HG02884 (cell line): ENCODE results near the gene LRP8.
"Not testable (repeated sequence)": the region's sequence is repeated elsewhere in the genome, so short reads cannot be mapped to it uniquely, and the experiment has no call there.

Source experiments
- ATAC-seq: cut with Tn5 transposase; IDR thresholded peaks from one replicate; pipeline ENCODE4 v1.9.1; 2021; ENCODE audit warnings: mild to moderate bottlenecking, moderate library complexity; ENCODE audit not compliant: unreplicated experiment

The LRP8 gene

GRCh38 chr1:53237638-53238037, 90.2 kb downstream of the LRP8 start:
- ATAC-seq = no peak

GRCh38 chr1:53220962-53221286, 106.9 kb downstream of the LRP8 start:
- ATAC-seq = no peak

GRCh38 chr1:53220171-53220961, 107.5 kb downstream of the LRP8 start, which contains the start of gene CZIB:
CZIB (minus strand) TSS chr1:53220634; CDS start chr1:53220575, 59 bp downstream.
- ATAC-seq = peak; percentile 91

- no peak for ATAC-seq
These were observed 108.2 kb downstream of the LRP8 start for GRCh38 chr1:53219711-53220110.

GRCh38 chr1:53218201-53218600, 109.7 kb downstream of the LRP8 start:
- no peak for ATAC-seq

GRCh38 chr1:53214376-53214940, 113.4 kb downstream of the LRP8 start:
- ATAC-seq = no peak

GRCh38 chr1:53210954-53211353, 116.9 kb downstream of the LRP8 start:
- ATAC-seq = no peak

GRCh38 chr1:53210352-53210751, 117.5 kb downstream of the LRP8 start:
- no peak for ATAC-seq

- no peak for ATAC-seq
These were observed 120.1 kb downstream of the LRP8 start for GRCh38 chr1:53207726-53208125.

GRCh38 chr1:53206735-53207379, 121.0 kb downstream of the LRP8 start:
- ATAC-seq = no peak

GRCh38 chr1:53206083-53206685, 121.7 kb downstream of the LRP8 start:
- not testable (repeated sequence) for ATAC-seq

- ATAC-seq = not testable (repeated sequence)
These were observed 122.4 kb downstream of the LRP8 start for GRCh38 chr1:53205496-53205895.

GRCh38 chr1:53203466-53203865, 124.4 kb downstream of the LRP8 start:
- no peak for ATAC-seq

GRCh38 chr1:53198241-53198651, 129.6 kb downstream of the LRP8 start:
- ATAC-seq = no peak

GRCh38 chr1:53197291-53198200, 130.3 kb downstream of the LRP8 start:
- ATAC-seq = no peak

GRCh38 chr1:53196485-53197290, 131.2 kb downstream of the LRP8 start, which contains the start of gene CPT2:
CPT2 (plus strand) TSS chr1:53196824; CDS start chr1:53196944, 120 bp downstream.
- peak; percentile 99 for ATAC-seq

GRCh38 chr1:53196017-53196484, 131.8 kb downstream of the LRP8 start:
- peak; percentile 14 for ATAC-seq

GRCh38 chr1:53195246-53196016, 132.4 kb downstream of the LRP8 start:
- ATAC-seq = no peak
